CD14-positive monocyte (primary cell): ENCODE data around the gene IFNG. TPM values are rescaled to one million over a fixed set of nuclear protein-coding genes. Genes with fewer than 3 reads are reported as not detected.
"Not testable (repeated sequence)": the region's sequence is repeated elsewhere in the genome, so short reads cannot be mapped to it uniquely, and the experiment has no call there.

Experiments
- DNase-seq, 3 donors: peaks; one replicate each; pipeline ENCODE4 v3.0.0-alpha.2; 2011 to 2022
- H2AFZ ChIP-seq: 2 replicates; pipeline ENCODE4 v1.6.0; 2012; ENCODE audit warnings: mild to moderate bottlenecking, low read depth, low read length, inconsistent platforms; ENCODE audit not compliant: insufficient read depth, poor library complexity, severe bottlenecking
- H3K27ac ChIP-seq, 2 donors: 1 replicate in 1 of 2; 2 replicates in 1 of 2; pipeline ENCODE4 v1.5.1; 2012 to 2013; ENCODE audit warnings: low read length in 2 of 2, control low read depth in 1 of 2, inconsistent platforms in 1 of 2, low read depth in 1 of 2, mild to moderate bottlenecking in 1 of 2
- H3K27me3 ChIP-seq, 2 donors: one replicate each; pipeline versions ENCODE4 v1.6.0 to v1.6.1; 2011 to 2013; ENCODE audit warnings: low read length in 2 of 2; ENCODE audit not compliant: control insufficient read depth in 2 of 2, insufficient read depth in 2 of 2
- H3K36me3 ChIP-seq, 2 donors: replicated peaks in 1 of 2; 1 replicate in 1 of 2; 2 replicates in 1 of 2; pipeline versions ENCODE4 v1.5.1 to v1.6.1; 2012 to 2013; ENCODE audit warnings: low read length in 2 of 2, control low read depth in 1 of 2, inconsistent platforms in 1 of 2, mild to moderate bottlenecking in 1 of 2; ENCODE audit not compliant: insufficient read depth in 2 of 2, control insufficient read depth in 1 of 2
- H3K4me1 ChIP-seq, 2 donors: 1 replicate in 1 of 2; 2 replicates in 1 of 2; pipeline versions ENCODE4 v1.5.1 to v1.6.1; 2012 to 2013; ENCODE audit warnings: low read length in 2 of 2, control low read depth in 1 of 2, inconsistent platforms in 1 of 2, mild to moderate bottlenecking in 1 of 2, moderate library complexity in 1 of 2; ENCODE audit not compliant: insufficient read depth in 2 of 2, control insufficient read depth in 1 of 2
- H3K4me2 ChIP-seq: replicated peaks from 2 replicates; pipeline ENCODE3; 2012; ENCODE audit warnings: low read length, moderate library complexity, mild to moderate bottlenecking; ENCODE audit not compliant: poor library complexity, severe bottlenecking; ENCODE audit errors: extremely low read depth
- H3K4me3 ChIP-seq, 3 experiments: fragments of 200-600 bp in 1 of 3; sonication (generic) in 1 of 3; replicated peaks in 1 of 3; 1 replicate in 2 of 3; 2 replicates in 1 of 3; pipeline ENCODE4 v1.5.1; 2011 to 2013; ENCODE audit warnings: low read length in 3 of 3, mild to moderate bottlenecking in 3 of 3, control low read depth in 2 of 3, low read depth in 2 of 3, inconsistent platforms in 1 of 3, moderate library complexity in 1 of 3
- H3K79me2 ChIP-seq: 2 replicates; pipeline ENCODE4 v1.6.0; 2012; ENCODE audit warnings: mild to moderate bottlenecking, control low read depth, inconsistent platforms, low read length, moderate library complexity; ENCODE audit not compliant: insufficient read depth
- H3K9ac ChIP-seq: 2 replicates; pipeline ENCODE4 v1.6.0; 2017; ENCODE audit warnings: low read length, mild to moderate bottlenecking; ENCODE audit not compliant: insufficient read depth, poor library complexity, severe bottlenecking
- H3K9me3 ChIP-seq, 2 donors: replicated peaks in 1 of 2; 1 replicate in 1 of 2; 2 replicates in 1 of 2; pipeline versions ENCODE4 v1.5.1 to v1.6.1; 2012 to 2013; ENCODE audit warnings: low read length in 2 of 2, control low read depth in 1 of 2; ENCODE audit not compliant: control insufficient read depth in 1 of 2, insufficient read depth in 1 of 2
- H4K20me1 ChIP-seq: 2 replicates; pipeline ENCODE4 v1.6.0; 2012; ENCODE audit warnings: mild to moderate bottlenecking, low read length, control low read depth, moderate library complexity; ENCODE audit not compliant: insufficient read depth
- H3K27ac Mint-ChIP-seq, 7 donors: one replicate each; pipeline ENCODE4 v1.8.0; 2020; ENCODE audit warnings: mild to moderate bottlenecking in 7 of 7, mixed read lengths in 7 of 7, moderate library complexity in 6 of 7, inconsistent platforms in 2 of 7
- H3K27me3 Mint-ChIP-seq, 3 donors: one replicate each; pipeline ENCODE4 v1.8.0; 2021 to 2022; ENCODE audit warnings: low read depth in 3 of 3, mild to moderate bottlenecking in 3 of 3, mixed read lengths in 3 of 3, moderate library complexity in 3 of 3, inconsistent platforms in 1 of 3
- H3K36me3 Mint-ChIP-seq, 2 donors: one replicate each; pipeline ENCODE4 v1.8.0; 2020; ENCODE audit warnings: mixed read lengths in 2 of 2, inconsistent platforms in 1 of 2, mild to moderate bottlenecking in 1 of 2
- H3K4me1 Mint-ChIP-seq: one replicate; pipeline ENCODE4 v1.8.0; 2020; ENCODE audit warnings: mild to moderate bottlenecking, mixed read lengths
- H3K4me3 Mint-ChIP-seq, 2 donors: one replicate each; pipeline ENCODE4 v1.8.0; 2020; ENCODE audit warnings: mild to moderate bottlenecking in 2 of 2, mixed read lengths in 2 of 2, moderate library complexity in 1 of 2
- H3K9me3 Mint-ChIP-seq, 7 donors: one replicate each; pipeline ENCODE4 v1.8.0; 2020 to 2022; ENCODE audit warnings: mixed read lengths in 7 of 7, mild to moderate bottlenecking in 6 of 7, moderate library complexity in 6 of 7, inconsistent platforms in 2 of 7
- CTCF ChIP-seq: fragments of 200-600 bp; IDR thresholded peaks from one replicate; pipeline ENCODE4 v1.8.0; 2022; ENCODE audit warnings: antibody characterized with exemption, mild to moderate bottlenecking
- WGBS: methylation state at CpG from one replicate; pipeline ENCODE4 v1.1.5; 2013; ENCODE audit warnings: missing lambda C conversion rate; ENCODE audit not compliant: insufficient coverage; 5-methylcytosine and 5-hydroxymethylcytosine counted together
- intact Hi-C, 2 donors: fragments of 100-400 bp; cut with micrococcal nuclease; formaldehyde crosslinking; loops; one replicate each; pipeline versions ENCODE4 v1.15.0 to v1.15.1; 2023
- polyA plus RNA-seq, 3 donors: library from polyadenylated mRNA; depleted of rRNA in 1 of 3; unstranded in 2 of 3; stranded (reverse) in 1 of 3; fragments of 300-500 nt in 2 of 3; fragments of >200 nt in 1 of 3; fragmentation: Illumina TruSeq in 2 of 3; gene quantifications; 1 replicate in 2 of 3; 2 replicates in 1 of 3; pipeline ENCODE4 v1.2.3, GENCODE V29; 2012 to 2021

The IFNG gene
- polyA plus RNA-seq, 3 donors: not detected

GRCh38 chr12:68175557-68176061 lies 16.1 kb upstream of the IFNG start:
- intact Hi-C loops: no loop called here
- H3K4me2 ChIP-seq: no peak overlapping the region
- no peak for DNase-seq

GRCh38 chr12:68174761-68175160 lies 15.2 kb upstream of the IFNG start:
- DNase-seq, H3K4me3 Mint-ChIP-seq, H3K4me3 ChIP-seq, H3K4me2 ChIP-seq, H3K9ac ChIP-seq, H3K27me3 Mint-ChIP-seq, H4K20me1 ChIP-seq, intact Hi-C loops, H3K4me1 Mint-ChIP-seq, H2AFZ ChIP-seq, H3K9me3 Mint-ChIP-seq, H3K36me3 ChIP-seq, H3K36me3 Mint-ChIP-seq, H3K4me1 ChIP-seq, H3K27ac ChIP-seq, H3K27ac Mint-ChIP-seq, H3K27me3 ChIP-seq, H3K9me3 ChIP-seq, H3K79me2 ChIP-seq: not testable (repeated sequence)
- WGBS: no CpG with 5 or more reads among the region's 3 CpGs

More at GRCh38 chr12:68175557-68176061, 16.1 kb upstream of the IFNG start:
- Mint-ChIP-seq H3K4me3 (no peak overlapping the region), H3K27ac (no peak overlapping the region), H3K9me3 (peaks cover 0 to 5% (median 2%) of the 10 kb centered on the region in 7 donors), H3K36me3 (no peaks in the 10 kb centered on the region), H3K4me1 (no peaks in the 10 kb centered on the region), H3K27me3 (peaks cover 2 to 5% (median 3%) of the 10 kb centered on the region in 3 donors)
- Histone ChIP-seq H3K27ac (no peak overlapping the region), H3K4me3 (no peak overlapping the region), H3K36me3 (no peaks in the 10 kb centered on the region), H3K9me3 (no peaks in the 10 kb centered on the region), H3K79me2 (no peaks in the 10 kb centered on the region), H3K27me3 (no peaks in the 10 kb centered on the region), H4K20me1 (no peaks in the 10 kb centered on the region), H3K9ac (no peak overlapping the region), H2AFZ (no peak overlapping the region), H3K4me1 (no peaks in the 10 kb centered on the region)
- no peak for TF ChIP-seq CTCF
- 61% methylated on average over 3 of the region's 4 CpGs for WGBS
